Kidney (tissue), 14 donors: ENCODE results near the gene MRC2. TPM values are rescaled to one million over a fixed set of nuclear protein-coding genes. Genes with fewer than 3 reads are reported as not detected.
"Not testable (repeated sequence)": the region's sequence is repeated elsewhere in the genome, so short reads cannot be mapped to it uniquely, and the experiment has no call there.

ENCODE experiments used
- DNase-seq, 5 donors: peaks; one replicate each; pipeline ENCODE4 v3.0.0-alpha.2; 2013 to 2020
- FAIRE-seq: peaks from 2 replicates; lab custom pipeline; 2012; peaks lifted over from hg19 to GRCh38; lab: Jason Lieb, UNC
- H3K27ac ChIP-seq, 2 donors: one replicate each; pipeline ENCODE4 v1.7.0; 2013; ENCODE audit warnings: low read depth in 2 of 2, low read length in 2 of 2, inconsistent platforms in 1 of 2
- H3K27me3 ChIP-seq: one replicate; pipeline ENCODE4 v1.7.1; 2013; ENCODE audit warnings: low read length, inconsistent platforms; ENCODE audit not compliant: control insufficient read depth, insufficient read depth
- H3K36me3 ChIP-seq, 3 donors: one replicate each; pipeline versions ENCODE4 v1.7.0 to v1.7.1; 2013; ENCODE audit warnings: low read length in 3 of 3, control low read depth in 1 of 3, inconsistent platforms in 1 of 3; ENCODE audit not compliant: insufficient read depth in 3 of 3, control insufficient read depth in 2 of 3
- H3K4me1 ChIP-seq, 3 donors: one replicate each; pipeline versions ENCODE4 v1.7.0 to v1.7.1; 2013; ENCODE audit warnings: low read length in 3 of 3, inconsistent platforms in 1 of 3, low read depth in 1 of 3; ENCODE audit not compliant: control insufficient read depth in 2 of 3, insufficient read depth in 2 of 3
- H3K4me3 ChIP-seq, 3 donors: one replicate each; pipeline versions ENCODE4 v1.7.0 to v1.8.1; 2013; ENCODE audit warnings: low read length in 3 of 3, control low read depth in 1 of 3, inconsistent platforms in 1 of 3
- H3K9ac ChIP-seq, 3 donors: one replicate each; pipeline versions ENCODE4 v1.7.0 to v1.7.1; 2013; ENCODE audit warnings: low read length in 3 of 3, control low read depth in 1 of 3, inconsistent platforms in 1 of 3
- H3K9me3 ChIP-seq, 3 donors: one replicate each; pipeline versions ENCODE4 v1.7.0 to v1.7.1; 2013; ENCODE audit warnings: low read length in 3 of 3, control low read depth in 1 of 3, inconsistent platforms in 1 of 3; ENCODE audit not compliant: control insufficient read depth in 2 of 3, insufficient read depth in 1 of 3
- CTCF ChIP-seq: IDR thresholded peaks from 3 replicates; pipeline ENCODE4 v1.5.1; 2012; ENCODE audit warnings: mild to moderate bottlenecking, moderate library complexity, borderline replicate concordance; ENCODE audit not compliant: insufficient read depth; ENCODE audit errors: extremely low read depth
- intact Hi-C: fragments of 100-400 bp; cut with DNase I; formaldehyde crosslinking; loops from one replicate; pipeline ENCODE4 v1.11.1; 2022
- polyA plus RNA-seq: library from polyadenylated mRNA; stranded (reverse); fragments of 350-450 nt; fragmentation: Illumina TruSeq; extraction: RNeasy Lipid Tissue Mini Kit (QIAGEN cat#74804); gene quantifications from one replicate; pipeline ENCODE4 v1.2.3, GENCODE V29; 2014; ENCODE audit warnings: low read depth, low replicate concordance; ENCODE audit not compliant: insufficient read depth
- total RNA-seq: library from RNA; stranded (reverse); fragmentation: NEBNext Ultra II Directional; extraction: Animal tissue kit (Norgen Biotek cat#: 25700); gene quantifications from one replicate; pipeline ENCODE4 v1.2.1, GENCODE V29; 2021
- donor health status: control.
- donor health status: control.
- donor health status: control.
- donor health status: control.
- donor health status: control.
- donor health status: DM: yes; HTN: yes; CAD: no.
- donor health status: Normal renal cell carcinoma (clear cell type).

Gene MRC2
- total and polyA plus RNA-seq, 2 donors from 2014 or later = 18.0 to 23.7 TPM

GRCh38 chr17:62591333-62591732 is 36.1 kb upstream of the MRC2 start:
- peaks cover 2 to 15% (median 6%) of the 10 kb centered on the region in 3 donors for H3K36me3 ChIP-seq
- no peaks in the 10 kb centered on the region for H3K27me3 ChIP-seq
- H3K9me3 ChIP-seq = no peaks in the 10 kb centered on the region
- FAIRE-seq (no peak), DNase-seq (no peak)
- intact Hi-C loops = no loop called here
- no peak overlapping the region for H3K4me3 ChIP-seq
- H3K27ac ChIP-seq = no peak overlapping the region
- no peaks in the 10 kb centered on the region for H3K4me1 ChIP-seq
- TF ChIP-seq CTCF = no peak
- no peak overlapping the region for H3K9ac ChIP-seq

- FAIRE-seq, DNase-seq, H3K27ac ChIP-seq, H3K9ac ChIP-seq, H3K4me3 ChIP-seq, H3K27me3 ChIP-seq, H3K9me3 ChIP-seq, intact Hi-C loops, H3K4me1 ChIP-seq: not testable (repeated sequence)
- H3K36me3 ChIP-seq = peaks cover 6 to 15% (median 6%) of the 10 kb centered on the region in 3 donors
Measured at GRCh38 chr17:62591822-62592221, 35.6 kb upstream of the MRC2 start.

GRCh38 chr17:62592341-62593099 is 35.0 kb upstream of the MRC2 start:
- Histone ChIP-seq H3K27me3 (no peaks in the 10 kb centered on the region), H3K4me1 (peaks cover 0 to 5% (median 0%) of the 10 kb centered on the region in 3 donors), H3K9ac (no peak overlapping the region), H3K36me3 (peaks cover 4 to 12% (median 10%) of the 10 kb centered on the region in 3 donors), H3K4me3 (no peak overlapping the region), H3K9me3 (no peaks in the 10 kb centered on the region), H3K27ac (no peak overlapping the region)
- no peak for DNase-seq
- no peak for TF ChIP-seq CTCF
- intact Hi-C loops = no loop called here
- FAIRE-seq = no peak

- no peak overlapping the region for H3K4me3 ChIP-seq
- no peak for DNase-seq
- intact Hi-C loops = no loop called here
- TF ChIP-seq CTCF = no peak
- peaks cover 10 to 20% (median 11%) of the 10 kb centered on the region in 3 donors for H3K36me3 ChIP-seq
- no peak overlapping the region for H3K9ac ChIP-seq
- H3K27ac ChIP-seq = no peak overlapping the region
- H3K4me1 ChIP-seq = peaks cover 0 to 6% (median 0%) of the 10 kb centered on the region in 3 donors
- no peaks in the 10 kb centered on the region for H3K9me3 ChIP-seq
- no peaks in the 10 kb centered on the region for H3K27me3 ChIP-seq
- FAIRE-seq = no peak
Measured at GRCh38 chr17:62595484-62595883, 32.0 kb upstream of the MRC2 start.
